ENCODE data around the gene CCDC182.

Gene CCDC182

GRCh38 chr17:57757735-57758134, 12.6 kb upstream of the CCDC182 start:
- no peak for DNase-seq (ENCODE audit: low read depth, low spot score)

GRCh38 chr17:57756951-57757350, 11.9 kb upstream of the CCDC182 start:
- no peak for DNase-seq (ENCODE audit: low read depth, low spot score)

- no peak for DNase-seq (ENCODE audit: low read depth, low spot score)
These were observed 10.5 kb upstream of the CCDC182 start for GRCh38 chr17:57755480-57756070.

- no peak for DNase-seq (ENCODE audit: low read depth, low spot score)
These were observed 7.2 kb upstream of the CCDC182 start for GRCh38 chr17:57752031-57752905.

GRCh38 chr17:57751348-57751971, 6.4 kb upstream of the CCDC182 start:
- DNase-seq (ENCODE audit: low read depth, low spot score) = no peak

GRCh38 chr17:57750895-57751294, 5.8 kb upstream of the CCDC182 start:
- DNase-seq (ENCODE audit: low read depth, low spot score) = no peak

GRCh38 chr17:57750109-57750871, 5.2 kb upstream of the CCDC182 start:
- DNase-seq (ENCODE audit: low read depth, low spot score) = no peak

GRCh38 chr17:57749701-57750100, 4.6 kb upstream of the CCDC182 start:
- DNase-seq (ENCODE audit: low read depth, low spot score) = no peak

GRCh38 chr17:57747221-57748017, 2.3 kb upstream of the CCDC182 start:
- no peak for DNase-seq (ENCODE audit: low read depth, low spot score)

GRCh38 chr17:57746221-57746620, 1.1 kb upstream of the CCDC182 start:
- DNase-seq (ENCODE audit: low read depth, low spot score) = no peak

- DNase-seq (ENCODE audit: low read depth, low spot score) = no peak
These were observed 616 bp downstream of the CCDC182 start for GRCh38 chr17:57744195-57745170.

GRCh38 chr17:57740235-57740528, 4.9 kb downstream of the CCDC182 start:
- DNase-seq (ENCODE audit: low read depth, low spot score) = no peak

GRCh38 chr17:57739402-57740234, 5.5 kb downstream of the CCDC182 start:
- no peak for DNase-seq (ENCODE audit: low read depth, low spot score)

- DNase-seq (ENCODE audit: low read depth, low spot score) = no peak
These were observed 7.6 kb downstream of the CCDC182 start for GRCh38 chr17:57737450-57737849.

GRCh38 chr17:57735707-57736106, 9.4 kb downstream of the CCDC182 start:
- DNase-seq (ENCODE audit: low read depth, low spot score) = no peak

- DNase-seq (ENCODE audit: low read depth, low spot score) = no peak
These were observed 9.9 kb downstream of the CCDC182 start for GRCh38 chr17:57735230-57735629.

- no peak for DNase-seq (ENCODE audit: low read depth, low spot score)
These were observed 12.0 kb downstream of the CCDC182 start for GRCh38 chr17:57733085-57733484.

GRCh38 chr17:57732062-57732461, 13.0 kb downstream of the CCDC182 start:
- DNase-seq (ENCODE audit: low read depth, low spot score) = no peak

- DNase-seq (ENCODE audit: low read depth, low spot score) = no peak
These were observed 14.9 kb downstream of the CCDC182 start for GRCh38 chr17:57730026-57730701.
